RCC 7860 (cell line): Measurements from ENCODE around the gene SLC2A6.

ENCODE experiments used
- DNase-seq: peaks from one replicate; pipeline ENCODE4 v3.0.0-alpha.2; 2015; ENCODE audit warnings: low spot score
- FAIRE-seq: peaks from 2 replicates; lab custom pipeline; 2012; peaks lifted over from hg19 to GRCh38; lab: Jason Lieb, UNC

The SLC2A6 gene

GRCh38 chr9:133496861-133497842 is 18.3 kb upstream of the SLC2A6 start:
- no peak for FAIRE-seq
- DNase-seq: no peak

GRCh38 chr9:133495327-133496293 is 16.7 kb upstream of the SLC2A6 start:
- no peak for FAIRE-seq
- DNase-seq: no peak

- FAIRE-seq (no peak), DNase-seq (no peak)
Measured at GRCh38 chr9:133494636-133495326, 15.9 kb upstream of the SLC2A6 start.

- FAIRE-seq: no peak
Measured at GRCh38 chr9:133493845-133494540, 15.1 kb upstream of the SLC2A6 start.

GRCh38 chr9:133493428-133493827 is 14.5 kb upstream of the SLC2A6 start:
- FAIRE-seq (no peak), DNase-seq (no peak)

More at GRCh38 chr9:133493845-133494540, 15.1 kb upstream of the SLC2A6 start:
- DNase-seq: no peak

- FAIRE-seq (no peak), DNase-seq (no peak)
Measured at GRCh38 chr9:133492061-133493021, 13.4 kb upstream of the SLC2A6 start.

GRCh38 chr9:133491656-133491925 is 12.7 kb upstream of the SLC2A6 start:
- FAIRE-seq (no peak), DNase-seq (no peak)

GRCh38 chr9:133490865-133491655 is 12.2 kb upstream of the SLC2A6 start:
- FAIRE-seq: no peak
- no peak for DNase-seq

GRCh38 chr9:133490201-133490681 is 11.3 kb upstream of the SLC2A6 start:
- DNase-seq: no peak
- no peak for FAIRE-seq

GRCh38 chr9:133489253-133490190 is 10.6 kb upstream of the SLC2A6 start:
- FAIRE-seq (no peak), DNase-seq (no peak)

GRCh38 chr9:133488686-133489252 is 9.9 kb upstream of the SLC2A6 start:
- DNase-seq (no peak), FAIRE-seq (no peak)

- FAIRE-seq (no peak), DNase-seq (no peak)
Measured at GRCh38 chr9:133487331-133487725, 8.4 kb upstream of the SLC2A6 start.

- DNase-seq: no peak
- FAIRE-seq: no peak
Measured at GRCh38 chr9:133485531-133486260, 6.8 kb upstream of the SLC2A6 start.

- DNase-seq (no peak), FAIRE-seq (no peak)
Measured at GRCh38 chr9:133484671-133485437, 6.0 kb upstream of the SLC2A6 start.

- FAIRE-seq (no peak), DNase-seq (no peak)
Measured at GRCh38 chr9:133483611-133484010, 4.7 kb upstream of the SLC2A6 start.
